Liver (tissue), 9 donors: Measurements from ENCODE around the gene FERMT1. TPM values are rescaled to one million over a fixed set of nuclear protein-coding genes. Genes with fewer than 3 reads are reported as not detected.

Experiments
- DNase-seq: peaks from one replicate; pipeline ENCODE4 v3.0.0-alpha.2; 2017; ENCODE audit warnings: low spot score
- H3K27ac ChIP-seq, 2 donors: one replicate each; pipeline ENCODE4 v1.7.0; 2013; ENCODE audit warnings: inconsistent platforms in 2 of 2, low read length in 2 of 2, control low read depth in 1 of 2, low read depth in 1 of 2, mild to moderate bottlenecking in 1 of 2
- H3K27me3 ChIP-seq, 4 donors: one replicate each; pipeline versions ENCODE4 v1.6.1 to v1.7.0; 2013; ENCODE audit warnings: low read length in 3 of 4, inconsistent platforms in 1 of 4, mild to moderate bottlenecking in 1 of 4, moderate library complexity in 1 of 4; ENCODE audit not compliant: control insufficient read depth in 4 of 4, insufficient read depth in 4 of 4
- H3K36me3 ChIP-seq, 4 donors: one replicate each; pipeline versions ENCODE4 v1.6.1 to v1.7.0; 2013; ENCODE audit warnings: low read length in 3 of 4, mild to moderate bottlenecking in 3 of 4, low read depth in 1 of 4, moderate library complexity in 1 of 4; ENCODE audit not compliant: control insufficient read depth in 4 of 4, insufficient read depth in 3 of 4
- H3K4me1 ChIP-seq, 4 donors: one replicate each; pipeline versions ENCODE4 v1.6.1 to v1.7.0; 2013; ENCODE audit warnings: low read length in 3 of 4, mild to moderate bottlenecking in 3 of 4, moderate library complexity in 1 of 4; ENCODE audit not compliant: control insufficient read depth in 4 of 4, insufficient read depth in 4 of 4
- H3K4me3 ChIP-seq, 3 donors: one replicate each; pipeline versions ENCODE4 v1.6.1 to v1.7.0; 2013; ENCODE audit warnings: low read length in 3 of 3, control low read depth in 1 of 3, low read depth in 1 of 3, mild to moderate bottlenecking in 1 of 3
- H3K9ac ChIP-seq, 2 donors: one replicate each; pipeline ENCODE4 v1.7.0; 2013; ENCODE audit warnings: low read length in 2 of 2, mild to moderate bottlenecking in 2 of 2, moderate library complexity in 2 of 2, control low read depth in 1 of 2, low read depth in 1 of 2
- H3K9me3 ChIP-seq, 4 donors: one replicate each; pipeline versions ENCODE4 v1.6.1 to v1.7.0; 2013; ENCODE audit warnings: low read length in 3 of 4; ENCODE audit not compliant: control insufficient read depth in 4 of 4
- ATF3 ChIP-seq: IDR thresholded peaks from 2 replicates; pipeline ENCODE4 v1.6.1; 2016; ENCODE audit warnings: antibody characterized with exemption
- CTCF ChIP-seq: fragments of 150-350 bp; IDR thresholded peaks from 2 replicates; pipeline ENCODE4 v1.5.1; 2017; ENCODE audit warnings: improper control_type of control experiment, low read depth, low read length; ENCODE audit not compliant: missing input control
- EGR1 ChIP-seq, 2 donors: IDR thresholded peaks; 2 replicates each; pipeline ENCODE4 v1.6.1; 2016 to 2018; ENCODE audit warnings: antibody characterized with exemption in 2 of 2, low read depth in 2 of 2
- FOXA1 ChIP-seq: IDR thresholded peaks from 2 replicates; pipeline ENCODE4 v1.6.1; 2016; ENCODE audit warnings: antibody characterized with exemption
- FOXA2 ChIP-seq: IDR thresholded peaks from 2 replicates; pipeline ENCODE4 v1.6.1; 2016; ENCODE audit warnings: antibody characterized with exemption
- GABPA ChIP-seq, 2 donors: IDR thresholded peaks in 1 of 2; conservative IDR thresholded peaks in 1 of 2; 2 replicates each; pipeline ENCODE4 v1.6.1; 2016; ENCODE audit warnings: antibody characterized with exemption in 2 of 2, mild to moderate bottlenecking in 1 of 2, moderate library complexity in 1 of 2
- HNF4A ChIP-seq, 2 donors: conservative IDR thresholded peaks; 2 replicates each; pipeline ENCODE4 v1.6.1; 2016; ENCODE audit warnings: antibody characterized with exemption in 2 of 2, mild to moderate bottlenecking in 2 of 2
- JUND ChIP-seq, 2 donors: IDR thresholded peaks; 2 replicates each; pipeline ENCODE4 v1.6.1; 2016; ENCODE audit warnings: antibody characterized with exemption in 2 of 2
- MAX ChIP-seq: IDR thresholded peaks from 2 replicates; pipeline ENCODE4 v1.6.1; 2016; ENCODE audit warnings: antibody characterized with exemption
- NR2F2 ChIP-seq: IDR thresholded peaks from 2 replicates; pipeline ENCODE4 v1.6.1; 2016; ENCODE audit warnings: antibody characterized with exemption
- RAD21 ChIP-seq, 2 donors: IDR thresholded peaks; 2 replicates each; pipeline ENCODE4 v1.6.1; 2016; ENCODE audit warnings: antibody characterized with exemption in 2 of 2, mild to moderate bottlenecking in 2 of 2
- REST ChIP-seq: IDR thresholded peaks from 2 replicates; pipeline ENCODE4 v1.6.1; 2016; ENCODE audit warnings: antibody characterized with exemption, mild to moderate bottlenecking
- RXRA ChIP-seq, 2 donors: IDR thresholded peaks; 2 replicates each; pipeline ENCODE4 v1.6.1; 2017 to 2018; ENCODE audit warnings: antibody characterized with exemption in 2 of 2, mild to moderate bottlenecking in 1 of 2
- SP1 ChIP-seq: IDR thresholded peaks from 2 replicates; pipeline ENCODE4 v1.6.1; 2018; ENCODE audit warnings: antibody characterized with exemption, mild to moderate bottlenecking
- TAF1 ChIP-seq: conservative IDR thresholded peaks from 2 replicates; pipeline ENCODE4 v1.6.1; 2016; ENCODE audit warnings: antibody characterized with exemption, mild to moderate bottlenecking
- YY1 ChIP-seq: IDR thresholded peaks from 2 replicates; pipeline ENCODE4 v1.6.1; 2016; ENCODE audit warnings: antibody characterized with exemption, mild to moderate bottlenecking
- ZBTB33 ChIP-seq: IDR thresholded peaks from 2 replicates; pipeline ENCODE4 v1.6.1; 2016; ENCODE audit warnings: antibody characterized with exemption
- WGBS: extraction: QIAGEN DNeasy Blood & Tissue Kit; methylation state at CpG from one replicate; pipeline ENCODE4 v1.1.7; 2013; 5-methylcytosine and 5-hydroxymethylcytosine counted together
- polyA plus RNA-seq, 2 donors: library from polyadenylated mRNA; stranded (reverse) in 1 of 2; unstranded in 1 of 2; fragments of 200-250 nt in 1 of 2; fragments of >200 nt in 1 of 2; fragmentation: Nextera tagmentation in 1 of 2; extraction: Ambion mirVana in 1 of 2; gene quantifications; one replicate each; pipeline versions ENCODE4 v1.2.1 to v1.2.3, GENCODE V29; 2013 to 2015
- total RNA-seq, 2 donors: library from RNA; depleted of rRNA; stranded (reverse); fragments of >200 nt; gene quantifications; one replicate each; pipeline ENCODE4 v1.2.3, GENCODE V29; 2014
- donor health status: healthy.
- donor health status: healthy.
- donor health status: healthy.
- donor health status: healthy.
- donor health status: healthy.

FERMT1 gene
- total and polyA plus RNA-seq, 4 donors = 0.11 to 0.42 (median 0.21) TPM

GRCh38 chr20:6094063-6094462, 28.8 kb downstream of the FERMT1 start (continued):
- TF ChIP-seq HNF4A (conservative IDR thresholded peaks at IDR 0.05) = no peak
- no peak for TF ChIP-seq CTCF
- TF ChIP-seq FOXA2 = no peak
- TF ChIP-seq YY1 = no peak
- TF ChIP-seq GABPA (IDR thresholded peaks at IDR 0.05 in 1 of 2, conservative IDR thresholded peaks at IDR 0.05 in 1 of 2) = no peak

- no peak overlapping the region for H3K9ac ChIP-seq
- no peak for DNase-seq
- H3K27me3 ChIP-seq = no peaks in the 10 kb centered on the region
- WGBS = 93% methylated on average over 8 of the region's 8 CpGs
- no peaks in the 10 kb centered on the region for H3K36me3 ChIP-seq
- H3K4me1 ChIP-seq = peaks cover 0 to 9% (median 0%) of the 10 kb centered on the region in 4 donors
- H3K27ac ChIP-seq = no peak overlapping the region
- H3K4me3 ChIP-seq = no peak overlapping the region
- H3K9me3 ChIP-seq = no peaks in the 10 kb centered on the region
- no peak for TF ChIP-seq EGR1 (IDR thresholded peaks at IDR 0.05; ENCODE audit: low read depth in 2 of 2)
- TF ChIP-seq TAF1 = no peak
- no peak for TF ChIP-seq CTCF
- no peak for TF ChIP-seq ATF3
- no peak for TF ChIP-seq FOXA1
- TF ChIP-seq YY1 = no peak
- TF ChIP-seq SP1 = no peak
- no peak for TF ChIP-seq RAD21 (IDR thresholded peaks at IDR 0.05)
- no peak for TF ChIP-seq RXRA (IDR thresholded peaks at IDR 0.05)
- TF ChIP-seq NR2F2 = no peak
- no peak for TF ChIP-seq JUND (IDR thresholded peaks at IDR 0.05)
- TF ChIP-seq ZBTB33 = no peak
- TF ChIP-seq MAX = no peak
- no peak for TF ChIP-seq REST
Observed at GRCh38 chr20:6091661-6092060, 31.2 kb downstream of the FERMT1 start.
